SK-N-SH (cell line): Measurements from ENCODE around the gene UBL4B. TPM values are rescaled to one million over a fixed set of nuclear protein-coding genes. Genes with fewer than 3 reads are reported as not detected.
A peak's percentile ranks its signal among the peaks of the same experiment; 100 is the strongest.

ENCODE experiments used
- CTCF ChIA-PET: fragments of 300-600, 350-600 bp; formaldehyde crosslinking; extraction: SDS; loops from one replicate; lab custom pipeline; 2021; lab: Yijun Ruan, JAX
- POLR2A ChIA-PET: fragments of 350-600 bp; sonication (Branson Sonifier 250); formaldehyde crosslinking; extraction: SDS; loops from one replicate; lab custom pipeline; 2020; ENCODE audit warnings: antibody characterized with exemption, inconsistent platforms; lab: Yijun Ruan, JAX
- DNase-seq: peaks from one replicate; pipeline ENCODE4 v3.0.0; 2012
- H2AFZ ChIP-seq: fragments of 200-600 bp; sonication (generic); 2 replicates; pipeline ENCODE4 v1.8.1; 2016; ENCODE audit warnings: antibody characterized with exemption, mild to moderate bottlenecking, low read depth
- H3F3A ChIP-seq: fragments of 200-600 bp; sonication (generic); replicated peaks from 2 replicates; pipeline ENCODE3; 2016; ENCODE audit warnings: antibody characterized with exemption, mild to moderate bottlenecking; ENCODE audit not compliant: insufficient read depth
- H3K27ac ChIP-seq, 2 experiments: fragments of 200-500 bp in 1 of 2; fragments of 200-600 bp in 1 of 2; sonication (Bioruptor generic) in 1 of 2; sonication (generic), shearing (Covaris generic) in 1 of 2; 2 replicates each; pipeline versions ENCODE4 v1.5.1 to v1.6.1; 2014 to 2016; ENCODE audit warnings: low read depth in 2 of 2, inconsistent platforms in 1 of 2, low read length in 1 of 2, mild to moderate bottlenecking in 1 of 2, mixed read lengths in 1 of 2
- H3K27me3 ChIP-seq: fragments of 200-600 bp; sonication (generic), shearing (Covaris generic); 2 replicates; pipeline ENCODE4 v1.6.1; 2016; ENCODE audit warnings: mixed run types; ENCODE audit not compliant: insufficient read depth
- H3K36me3 ChIP-seq, 2 experiments: fragments of 200-500 bp in 1 of 2; fragments of 200-600 bp in 1 of 2; sonication (Bioruptor generic) in 1 of 2; sonication (generic) in 1 of 2; replicated peaks in 1 of 2; 2 replicates each; pipeline versions ENCODE3 to v1.5.1; 2014 to 2016; ENCODE audit warnings: low read length in 1 of 2, mild to moderate bottlenecking in 1 of 2; ENCODE audit not compliant: insufficient read depth in 2 of 2, control insufficient read depth in 1 of 2
- H3K4me1 ChIP-seq, 2 experiments: fragments of 200-500 bp in 1 of 2; fragments of 200-600 bp in 1 of 2; sonication (Bioruptor generic) in 1 of 2; sonication (generic), shearing (Covaris generic) in 1 of 2; 2 replicates each; pipeline versions ENCODE4 v1.5.1 to v1.6.1; 2014 to 2016; ENCODE audit warnings: low read depth in 1 of 2, low read length in 1 of 2, mixed run types in 1 of 2; ENCODE audit not compliant: insufficient read depth in 2 of 2, control insufficient read depth in 1 of 2
- H3K4me2 ChIP-seq: fragments of 200-600 bp; sonication (generic), shearing (Covaris generic); 2 replicates; pipeline ENCODE4 v1.6.1; 2017; ENCODE audit warnings: mixed run types
- H3K4me3 ChIP-seq, 2 experiments: fragments of 200-500 bp in 1 of 2; fragments of 200-600 bp in 1 of 2; sonication (Bioruptor generic) in 1 of 2; sonication (generic), shearing (Covaris generic) in 1 of 2; 2 replicates each; pipeline versions ENCODE4 v1.5.1 to v1.8.1; 2014 to 2016; ENCODE audit warnings: low read depth in 2 of 2, inconsistent platforms in 1 of 2, low read length in 1 of 2, mild to moderate bottlenecking in 1 of 2, mixed read lengths in 1 of 2, moderate library complexity in 1 of 2
- H3K79me2 ChIP-seq: fragments of 200-600 bp; sonication (generic); 2 replicates; pipeline ENCODE4 v1.8.1; 2017; ENCODE audit warnings: mild to moderate bottlenecking; ENCODE audit not compliant: insufficient read depth
- H3K9ac ChIP-seq: fragments of 200-600 bp; sonication (generic); 2 replicates; pipeline ENCODE4 v1.6.1; 2017; ENCODE audit warnings: mixed run types
- H3K9me2 ChIP-seq: fragments of 200-600 bp; sonication (generic); 2 replicates; pipeline ENCODE4 v1.6.1; 2017; ENCODE audit warnings: mixed run types
- H3K9me3 ChIP-seq: fragments of 200-600 bp; sonication (generic); 2 replicates; pipeline ENCODE4 v1.6.1; 2017; ENCODE audit warnings: mixed run types, mild to moderate bottlenecking, moderate library complexity
- H4K20me1 ChIP-seq: fragments of 200-600 bp; sonication (generic); 2 replicates; pipeline ENCODE4 v1.6.1; 2017; ENCODE audit warnings: mild to moderate bottlenecking, mixed run types; ENCODE audit not compliant: insufficient read depth
- CHD2 ChIP-seq: fragments of 150-350 bp; IDR thresholded peaks from 2 replicates; pipeline ENCODE4 v1.6.1; 2018; ENCODE audit warnings: low read length; ENCODE audit not compliant: partially characterized antibody
- FOXJ3 ChIP-seq: sonication (generic); formaldehyde crosslinking; IDR thresholded peaks from 2 replicates; pipeline ENCODE4 v1.5.1; 2020; ENCODE audit warnings: mild to moderate bottlenecking, missing genetic modification reagents
- FOXM1 ChIP-seq: IDR thresholded peaks from 2 replicates; pipeline ENCODE4 v1.4.0; 2012; ENCODE audit warnings: low read depth, mild to moderate bottlenecking
- GABPA ChIP-seq: IDR thresholded peaks from 2 replicates; pipeline ENCODE4 v1.4.0; 2012; ENCODE audit warnings: low read depth, mild to moderate bottlenecking
- JUND ChIP-seq: IDR thresholded peaks from 2 replicates; pipeline ENCODE4 v1.4.0; 2012
- MAX ChIP-seq: IDR thresholded peaks from 2 replicates; pipeline ENCODE4 v1.4.0; 2012; ENCODE audit warnings: low read depth
- MXI1 ChIP-seq: IDR thresholded peaks from 2 replicates; pipeline ENCODE4 v1.6.1; 2012; ENCODE audit warnings: mild to moderate bottlenecking, low read depth, low read length, improper control_type of control experiment
- POLR2AphosphoS5 ChIP-seq: IDR thresholded peaks from 2 replicates; pipeline ENCODE4 v1.6.1; 2012; ENCODE audit warnings: low read depth, low read length
- RAD21 ChIP-seq: IDR thresholded peaks from 2 replicates; pipeline ENCODE4 v1.6.1; 2012; ENCODE audit warnings: mild to moderate bottlenecking, low read length
- RCOR1 ChIP-seq: fragments of 150-350 bp; IDR thresholded peaks from 2 replicates; pipeline ENCODE4 v1.6.1; 2017; ENCODE audit warnings: antibody characterized with exemption, low read length
- RXRA ChIP-seq: IDR thresholded peaks from 2 replicates; pipeline ENCODE4 v1.4.0; 2012; ENCODE audit warnings: low read depth, mild to moderate bottlenecking, borderline replicate concordance
- SIN3A ChIP-seq: IDR thresholded peaks from 2 replicates; pipeline ENCODE4 v1.6.1; 2012; ENCODE audit warnings: low read depth, mild to moderate bottlenecking, low read length, moderate library complexity, borderline replicate concordance
- SMC3 ChIP-seq: IDR thresholded peaks from 2 replicates; pipeline ENCODE4 v1.6.1; 2012; ENCODE audit warnings: low read depth, low read length, improper control_type of control experiment
- TAF1 ChIP-seq: IDR thresholded peaks from 2 replicates; pipeline ENCODE4 v1.6.1; 2012; ENCODE audit warnings: low read depth, mild to moderate bottlenecking, low read length, moderate library complexity, borderline replicate concordance
- WGBS: methylation state at CpG from one replicate; pipeline ENCODE4 v1.1.6; 2017; ENCODE audit warnings: low lambda C conversion rate; 5-methylcytosine and 5-hydroxymethylcytosine counted together
- polyA plus RNA-seq, 3 experiments: library from polyadenylated mRNA; depleted of rRNA; stranded (reverse); fragments of >200 nt; gene quantifications; 2 replicates each; pipeline ENCODE4 v1.2.3, GENCODE V29; 2012
- TF ChIP-seq, protein P1 (sequence below): IDR thresholded peaks from 2 replicates; pipeline ENCODE4 v1.6.1; 2012; ENCODE audit warnings: mild to moderate bottlenecking, low read depth, low read length, moderate library complexity
- TF ChIP-seq, protein P2 (sequence below): IDR thresholded peaks from 2 replicates; pipeline ENCODE4 v1.4.0; 2012; ENCODE audit warnings: low read depth, borderline replicate concordance
- TF ChIP-seq, protein P3 (sequence below): fragments of 150-350 bp; IDR thresholded peaks from 2 replicates; pipeline ENCODE4 v1.6.1; 2017; ENCODE audit warnings: antibody characterized with exemption, low read length, low read depth, borderline replicate concordance
- TF ChIP-seq, protein P4 (sequence below): fragments of 200-600 bp; sonication (generic); IDR thresholded peaks from 2 replicates; pipeline ENCODE4 v1.6.1; 2017; ENCODE audit warnings: antibody characterized with exemption, mild to moderate bottlenecking, moderate library complexity

UBL4B gene
- polyA plus RNA-seq, 1 of the 3 experiments (the other 2 are of a cell fraction): not detected

GRCh38 chr1:110102081-110102480 is 10.2 kb upstream of the UBL4B start (continued):
- TF ChIP-seq, protein P1, sequence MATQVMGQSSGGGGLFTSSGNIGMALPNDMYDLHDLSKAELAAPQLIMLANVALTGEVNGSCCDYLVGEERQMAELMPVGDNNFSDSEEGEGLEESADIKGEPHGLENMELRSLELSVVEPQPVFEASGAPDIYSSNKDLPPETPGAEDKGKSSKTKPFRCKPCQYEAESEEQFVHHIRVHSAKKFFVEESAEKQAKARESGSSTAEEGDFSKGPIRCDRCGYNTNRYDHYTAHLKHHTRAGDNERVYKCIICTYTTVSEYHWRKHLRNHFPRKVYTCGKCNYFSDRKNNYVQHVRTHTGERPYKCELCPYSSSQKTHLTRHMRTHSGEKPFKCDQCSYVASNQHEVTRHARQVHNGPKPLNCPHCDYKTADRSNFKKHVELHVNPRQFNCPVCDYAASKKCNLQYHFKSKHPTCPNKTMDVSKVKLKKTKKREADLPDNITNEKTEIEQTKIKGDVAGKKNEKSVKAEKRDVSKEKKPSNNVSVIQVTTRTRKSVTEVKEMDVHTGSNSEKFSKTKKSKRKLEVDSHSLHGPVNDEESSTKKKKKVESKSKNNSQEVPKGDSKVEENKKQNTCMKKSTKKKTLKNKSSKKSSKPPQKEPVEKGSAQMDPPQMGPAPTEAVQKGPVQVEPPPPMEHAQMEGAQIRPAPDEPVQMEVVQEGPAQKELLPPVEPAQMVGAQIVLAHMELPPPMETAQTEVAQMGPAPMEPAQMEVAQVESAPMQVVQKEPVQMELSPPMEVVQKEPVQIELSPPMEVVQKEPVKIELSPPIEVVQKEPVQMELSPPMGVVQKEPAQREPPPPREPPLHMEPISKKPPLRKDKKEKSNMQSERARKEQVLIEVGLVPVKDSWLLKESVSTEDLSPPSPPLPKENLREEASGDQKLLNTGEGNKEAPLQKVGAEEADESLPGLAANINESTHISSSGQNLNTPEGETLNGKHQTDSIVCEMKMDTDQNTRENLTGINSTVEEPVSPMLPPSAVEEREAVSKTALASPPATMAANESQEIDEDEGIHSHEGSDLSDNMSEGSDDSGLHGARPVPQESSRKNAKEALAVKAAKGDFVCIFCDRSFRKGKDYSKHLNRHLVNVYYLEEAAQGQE: no peak
- TF ChIP-seq JUND (no peak), MAX (no peak), FOXM1 (no peak), TAF1 (no peak), POLR2AphosphoS5 (no peak), CHD2 (no peak), RCOR1 (no peak)
- TF ChIP-seq, protein P2, sequence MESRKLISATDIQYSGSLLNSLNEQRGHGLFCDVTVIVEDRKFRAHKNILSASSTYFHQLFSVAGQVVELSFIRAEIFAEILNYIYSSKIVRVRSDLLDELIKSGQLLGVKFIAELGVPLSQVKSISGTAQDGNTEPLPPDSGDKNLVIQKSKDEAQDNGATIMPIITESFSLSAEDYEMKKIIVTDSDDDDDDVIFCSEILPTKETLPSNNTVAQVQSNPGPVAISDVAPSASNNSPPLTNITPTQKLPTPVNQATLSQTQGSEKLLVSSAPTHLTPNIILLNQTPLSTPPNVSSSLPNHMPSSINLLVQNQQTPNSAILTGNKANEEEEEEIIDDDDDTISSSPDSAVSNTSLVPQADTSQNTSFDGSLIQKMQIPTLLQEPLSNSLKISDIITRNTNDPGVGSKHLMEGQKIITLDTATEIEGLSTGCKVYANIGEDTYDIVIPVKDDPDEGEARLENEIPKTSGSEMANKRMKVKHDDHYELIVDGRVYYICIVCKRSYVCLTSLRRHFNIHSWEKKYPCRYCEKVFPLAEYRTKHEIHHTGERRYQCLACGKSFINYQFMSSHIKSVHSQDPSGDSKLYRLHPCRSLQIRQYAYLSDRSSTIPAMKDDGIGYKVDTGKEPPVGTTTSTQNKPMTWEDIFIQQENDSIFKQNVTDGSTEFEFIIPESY: no peak
- TF ChIP-seq, protein P3, sequence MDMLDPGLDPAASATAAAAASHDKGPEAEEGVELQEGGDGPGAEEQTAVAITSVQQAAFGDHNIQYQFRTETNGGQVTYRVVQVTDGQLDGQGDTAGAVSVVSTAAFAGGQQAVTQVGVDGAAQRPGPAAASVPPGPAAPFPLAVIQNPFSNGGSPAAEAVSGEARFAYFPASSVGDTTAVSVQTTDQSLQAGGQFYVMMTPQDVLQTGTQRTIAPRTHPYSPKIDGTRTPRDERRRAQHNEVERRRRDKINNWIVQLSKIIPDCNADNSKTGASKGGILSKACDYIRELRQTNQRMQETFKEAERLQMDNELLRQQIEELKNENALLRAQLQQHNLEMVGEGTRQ: no peak

- Histone ChIP-seq H2AFZ (0 out of 2 replicates have a peak overlapping the region, but pooled peaks have one; percentile 1), H3K4me1 (peaks cover 0 to 72% of the 10 kb centered on the region in 2 experiments; a peak in 2 of 4 replicates), H3K79me2 (no peaks in the 10 kb centered on the region), H4K20me1 (no peaks in the 10 kb centered on the region), H3K27me3 (no peaks in the 10 kb centered on the region), H3K9ac (no peak overlapping the region), H3F3A (no peaks in the 10 kb centered on the region), H3K4me2 (no peak overlapping the region), H3K36me3 (no peaks in the 10 kb centered on the region), H3K27ac (peak overlapping the region in 1 of 2 experiments; percentile 74; a peak in 2 of 4 replicates), H3K4me3 (no peak overlapping the region; a peak in 1 of 4 replicates), H3K9me2 (no peaks in the 10 kb centered on the region), H3K9me3 (no peaks in the 10 kb centered on the region)
- ChIA-PET POLR2A (interaction anchor here (2.2 kb wide), 1 partner anchor 48 kb away, joined by 21 read pairs; no protein-coding TSS in a partner anchor), CTCF (interaction anchor here (0.7 to 51.7 kb wide), 41 partner anchors 10 to 615 kb away, joined by 3 to 1768 read pairs (median 5); partner anchors contain the start of genes AHCYL1, ALX3 and STRIP1)
- DNase-seq: peak; percentile 88
- WGBS: no CpG with 5 or more reads among the region's 8 CpGs
- TF ChIP-seq MXI1 (peak; percentile 86), SIN3A (no peak), SMC3 (peak; percentile 95), RAD21 (peak; percentile 95), FOXJ3 (CRISPR knock-in tag) (peak; percentile 30; the same call in 1 of the 2 replicates), RCOR1 (peak; percentile 47; the same call in 1 of the 2 replicates), RXRA (no peak), GABPA (no peak)
- TF ChIP-seq, protein P4, sequence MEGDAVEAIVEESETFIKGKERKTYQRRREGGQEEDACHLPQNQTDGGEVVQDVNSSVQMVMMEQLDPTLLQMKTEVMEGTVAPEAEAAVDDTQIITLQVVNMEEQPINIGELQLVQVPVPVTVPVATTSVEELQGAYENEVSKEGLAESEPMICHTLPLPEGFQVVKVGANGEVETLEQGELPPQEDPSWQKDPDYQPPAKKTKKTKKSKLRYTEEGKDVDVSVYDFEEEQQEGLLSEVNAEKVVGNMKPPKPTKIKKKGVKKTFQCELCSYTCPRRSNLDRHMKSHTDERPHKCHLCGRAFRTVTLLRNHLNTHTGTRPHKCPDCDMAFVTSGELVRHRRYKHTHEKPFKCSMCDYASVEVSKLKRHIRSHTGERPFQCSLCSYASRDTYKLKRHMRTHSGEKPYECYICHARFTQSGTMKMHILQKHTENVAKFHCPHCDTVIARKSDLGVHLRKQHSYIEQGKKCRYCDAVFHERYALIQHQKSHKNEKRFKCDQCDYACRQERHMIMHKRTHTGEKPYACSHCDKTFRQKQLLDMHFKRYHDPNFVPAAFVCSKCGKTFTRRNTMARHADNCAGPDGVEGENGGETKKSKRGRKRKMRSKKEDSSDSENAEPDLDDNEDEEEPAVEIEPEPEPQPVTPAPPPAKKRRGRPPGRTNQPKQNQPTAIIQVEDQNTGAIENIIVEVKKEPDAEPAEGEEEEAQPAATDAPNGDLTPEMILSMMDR: peak; percentile 92
- TF ChIP-seq, protein P2: no peak
Measured at GRCh38 chr1:110106013-110106941, 6.0 kb upstream of the UBL4B start.
